Measurements from ENCODE around the gene ADAMTS12. TPM values are rescaled to one million over a fixed set of nuclear protein-coding genes. Genes with fewer than 3 reads are reported as not detected.
"Not testable (repeated sequence)": the region's sequence is repeated elsewhere in the genome, so short reads cannot be mapped to it uniquely, and the experiment has no call there.

Gene ADAMTS12
- total and polyA plus RNA-seq, 5 donors = 0.54 to 1.4 (median 1.0) TPM

DNA sequence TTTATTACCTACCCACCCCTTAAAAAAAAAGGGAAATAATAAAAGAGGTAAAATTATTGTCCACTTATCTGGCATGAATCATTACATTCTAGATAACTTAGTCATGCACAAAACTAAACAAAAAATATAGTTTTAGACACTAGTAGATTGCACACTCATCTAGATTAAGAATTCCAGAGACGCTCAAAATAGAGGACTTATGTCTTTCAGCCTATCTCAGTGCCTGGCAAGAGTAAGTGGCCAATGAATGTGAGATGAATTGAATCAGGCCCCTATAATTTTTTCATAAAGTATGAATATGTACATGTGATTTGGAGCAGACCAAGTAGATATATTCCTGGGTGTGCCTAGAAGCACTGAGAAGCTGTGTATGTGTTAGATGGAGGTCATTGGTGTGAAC is 42.4 kb upstream of the ADAMTS12 start:
- Histone ChIP-seq H3K4me1 (ENCODE audit: control insufficient read depth, insufficient read depth, low read length) (no peaks in the 10 kb centered on the region), H3K27me3 (ENCODE audit: control insufficient read depth, insufficient read depth) (no peaks in the 10 kb centered on the region), H3K9me3 (ENCODE audit: control insufficient read depth, low read length) (no peaks in the 10 kb centered on the region), H3K27ac (ENCODE audit: low read length) (no peak overlapping the region), H3K4me3 (ENCODE audit: low read length) (no peak overlapping the region)
- DNase-seq (no peak), ATAC-seq (no peak)
- WGBS = 81% methylated on average over 1 of the region's 1 CpG
- intact Hi-C loops (cut with DNase I) = loop anchor here in 1 of 4 donors (10.0 kb wide), 2 partner anchors 469 to 499 kb away; no protein-coding TSS in a partner anchor

- Histone ChIP-seq H3K27ac (ENCODE audit: low read length) (no peak overlapping the region), H3K4me1 (ENCODE audit: control insufficient read depth, insufficient read depth, low read length) (no peaks in the 10 kb centered on the region), H3K27me3 (ENCODE audit: control insufficient read depth, insufficient read depth) (no peaks in the 10 kb centered on the region), H3K4me3 (ENCODE audit: low read length) (no peak overlapping the region), H3K9me3 (ENCODE audit: control insufficient read depth, low read length) (no peaks in the 10 kb centered on the region)
- no peak for DNase-seq
- no peak for ATAC-seq
- intact Hi-C loops (cut with DNase I) = loop anchor here in 1 of 4 donors (10.0 kb wide), 2 partner anchors 469 to 499 kb away; no protein-coding TSS in a partner anchor
- WGBS = 88% methylated on average over 3 of the region's 3 CpGs
Measured at GRCh38 chr5:33933723-33934169, 42.0 kb upstream of the ADAMTS12 start.

- 74% methylated on average over 5 of the region's 5 CpGs for WGBS
- Histone ChIP-seq H3K27ac (ENCODE audit: low read length) (no peak overlapping the region), H3K27me3 (ENCODE audit: control insufficient read depth, insufficient read depth) (no peaks in the 10 kb centered on the region), H3K4me1 (ENCODE audit: control insufficient read depth, insufficient read depth, low read length) (no peaks in the 10 kb centered on the region), H3K9me3 (ENCODE audit: control insufficient read depth, low read length) (no peaks in the 10 kb centered on the region), H3K4me3 (ENCODE audit: low read length) (no peak overlapping the region)
- intact Hi-C loops (cut with DNase I) = loop anchor here in 1 of 4 donors (10.0 kb wide), 2 partner anchors 466 to 496 kb away; no protein-coding TSS in a partner anchor
- ATAC-seq (no peak), DNase-seq (no peak)
Measured at GRCh38 chr5:33931136-33931535, 39.3 kb upstream of the ADAMTS12 start.

DNA sequence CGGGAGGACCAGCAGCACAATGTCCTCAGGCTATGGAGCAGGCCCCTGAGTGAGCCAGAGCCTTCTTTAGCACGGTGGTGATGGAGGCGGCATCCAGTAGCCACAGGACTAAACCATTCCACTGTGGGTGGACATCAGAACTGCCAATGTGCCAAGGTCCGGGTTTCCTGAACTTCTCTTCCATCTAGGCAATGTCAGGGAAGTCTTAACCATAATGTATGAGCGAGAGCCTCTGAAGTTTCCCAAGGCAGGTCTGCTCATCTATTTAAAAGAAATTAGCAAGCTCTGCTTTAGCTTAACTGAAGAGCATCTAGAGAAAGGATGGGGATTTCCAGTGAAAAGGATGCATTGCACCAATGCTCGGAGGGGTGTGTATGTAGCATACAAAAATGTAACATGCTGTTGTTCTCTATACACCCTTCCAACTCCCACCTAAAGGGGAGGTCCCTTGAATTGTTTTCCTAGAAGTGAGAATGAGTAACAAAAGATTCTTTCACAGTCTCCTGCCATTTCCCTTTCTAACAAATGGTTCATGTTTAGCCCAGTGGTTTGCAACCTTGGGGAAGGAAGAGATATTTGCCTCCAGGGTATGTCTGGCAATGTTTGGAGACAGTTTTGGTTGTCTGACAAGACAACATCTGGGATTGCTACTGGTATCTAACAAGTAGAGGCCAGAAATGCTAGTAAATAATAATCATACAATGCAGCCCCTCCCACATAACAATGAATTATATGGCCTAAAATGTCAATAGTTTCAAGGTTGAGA is 38.3 kb upstream of the ADAMTS12 start:
- ATAC-seq (no peak), DNase-seq (no peak)
- no peak overlapping the region for H3K4me3 ChIP-seq (ENCODE audit: low read length)
- 84% methylated on average over 6 of the region's 6 CpGs for WGBS
- H3K27me3 ChIP-seq (ENCODE audit: control insufficient read depth, insufficient read depth) = no peaks in the 10 kb centered on the region
- no peaks in the 10 kb centered on the region for H3K9me3 ChIP-seq (ENCODE audit: control insufficient read depth, low read length)
- intact Hi-C loops (cut with DNase I) = loop anchor here in 1 of 4 donors (10.0 kb wide), 2 partner anchors 465 to 495 kb away; no protein-coding TSS in a partner anchor
- no peak overlapping the region for H3K27ac ChIP-seq (ENCODE audit: low read length)
- H3K4me1 ChIP-seq (ENCODE audit: control insufficient read depth, insufficient read depth, low read length) = no peaks in the 10 kb centered on the region

- WGBS = 75% methylated on average over 2 of the region's 2 CpGs
- intact Hi-C loops (cut with DNase I) = no loop called here
- H3K4me1 ChIP-seq (ENCODE audit: control insufficient read depth, insufficient read depth, low read length) = no peaks in the 10 kb centered on the region
Measured at GRCh38 chr5:33928283-33928682, 36.5 kb upstream of the ADAMTS12 start.

GRCh38 chr5:33927685-33928084 is 35.9 kb upstream of the ADAMTS12 start:
- no peak overlapping the region for H3K27ac ChIP-seq (ENCODE audit: low read length)
- ATAC-seq (no peak), DNase-seq (no peak)
- H3K4me3 ChIP-seq (ENCODE audit: low read length) = no peak overlapping the region
- peaks cover 2% of the 10 kb centered on the region for H3K9me3 ChIP-seq (ENCODE audit: control insufficient read depth, low read length)
- intact Hi-C loops (cut with DNase I) = no loop called here
- H3K4me1 ChIP-seq (ENCODE audit: control insufficient read depth, insufficient read depth, low read length) = no peaks in the 10 kb centered on the region
- H3K27me3 ChIP-seq (ENCODE audit: control insufficient read depth, insufficient read depth) = no peaks in the 10 kb centered on the region
- WGBS = 53% methylated on average over 4 of the region's 4 CpGs

More at GRCh38 chr5:33928283-33928682, 36.5 kb upstream of the ADAMTS12 start:
- ATAC-seq (no peak), DNase-seq (no peak)
- no peaks in the 10 kb centered on the region for H3K27me3 ChIP-seq (ENCODE audit: control insufficient read depth, insufficient read depth)
- H3K4me3 ChIP-seq (ENCODE audit: low read length) = no peak overlapping the region
- no peaks in the 10 kb centered on the region for H3K9me3 ChIP-seq (ENCODE audit: control insufficient read depth, low read length)
- no peak overlapping the region for H3K27ac ChIP-seq (ENCODE audit: low read length)

GRCh38 chr5:33925278-33925677 is 33.5 kb upstream of the ADAMTS12 start:
- no peaks in the 10 kb centered on the region for H3K27me3 ChIP-seq (ENCODE audit: control insufficient read depth, insufficient read depth)
- peaks cover 5% of the 10 kb centered on the region for H3K9me3 ChIP-seq (ENCODE audit: control insufficient read depth, low read length)
- DNase-seq (no peak), ATAC-seq (no peak)
- H3K4me1 ChIP-seq (ENCODE audit: control insufficient read depth, insufficient read depth, low read length) = no peaks in the 10 kb centered on the region
- intact Hi-C loops (cut with DNase I) = no loop called here
- no peak overlapping the region for H3K27ac ChIP-seq (ENCODE audit: low read length)
- no peak overlapping the region for H3K4me3 ChIP-seq (ENCODE audit: low read length)

GRCh38 chr5:33921002-33921401 is 29.2 kb upstream of the ADAMTS12 start:
- no peak overlapping the region for H3K4me3 ChIP-seq (ENCODE audit: low read length)
- peaks cover 5% of the 10 kb centered on the region for H3K9me3 ChIP-seq (ENCODE audit: control insufficient read depth, low read length)
- H3K27me3 ChIP-seq (ENCODE audit: control insufficient read depth, insufficient read depth) = no peaks in the 10 kb centered on the region
- intact Hi-C loops (cut with DNase I) = no loop called here
- no peak overlapping the region for H3K27ac ChIP-seq (ENCODE audit: low read length)
- no peak for DNase-seq
- 84% methylated on average over 1 of the region's 1 CpG for WGBS
- H3K4me1 ChIP-seq (ENCODE audit: control insufficient read depth, insufficient read depth, low read length) = no peaks in the 10 kb centered on the region
- ATAC-seq = no peak

- H3K4me3 ChIP-seq (ENCODE audit: low read length); H3K27ac ChIP-seq (ENCODE audit: low read length); intact Hi-C loops (cut with DNase I); DNase-seq; H3K27me3 ChIP-seq (ENCODE audit: control insufficient read depth, insufficient read depth); H3K4me1 ChIP-seq (ENCODE audit: control insufficient read depth, insufficient read depth, low read length); ATAC-seq; H3K9me3 ChIP-seq (ENCODE audit: control insufficient read depth, low read length): not testable (repeated sequence)
- 94% methylated on average over 3 of the region's 3 CpGs for WGBS
Measured at GRCh38 chr5:33914844-33915243, 23.1 kb upstream of the ADAMTS12 start.

GRCh38 chr5:33906248-33906647 is 14.5 kb upstream of the ADAMTS12 start:
- 79% methylated on average over 7 of the region's 7 CpGs for WGBS
- H3K4me3 ChIP-seq (ENCODE audit: low read length); H3K4me1 ChIP-seq (ENCODE audit: control insufficient read depth, insufficient read depth, low read length); H3K9me3 ChIP-seq (ENCODE audit: control insufficient read depth, low read length); DNase-seq; intact Hi-C loops (cut with DNase I); H3K27me3 ChIP-seq (ENCODE audit: control insufficient read depth, insufficient read depth); ATAC-seq; H3K27ac ChIP-seq (ENCODE audit: low read length): not testable (repeated sequence)

GRCh38 chr5:33905381-33905780 is 13.6 kb upstream of the ADAMTS12 start:
- peaks cover 4% of the 10 kb centered on the region for H3K9me3 ChIP-seq (ENCODE audit: control insufficient read depth, low read length)
- H3K27me3 ChIP-seq (ENCODE audit: control insufficient read depth, insufficient read depth) = no peaks in the 10 kb centered on the region
- H3K27ac ChIP-seq (ENCODE audit: low read length) = no peak overlapping the region
- H3K4me3 ChIP-seq (ENCODE audit: low read length) = no peak overlapping the region
- no peaks in the 10 kb centered on the region for H3K4me1 ChIP-seq (ENCODE audit: control insufficient read depth, insufficient read depth, low read length)
- intact Hi-C loops (cut with DNase I) = no loop called here
- 87% methylated on average over 1 of the region's 1 CpG for WGBS
- no peak for ATAC-seq
- no peak for DNase-seq

Measured in right cardiac atrium (tissue), 5 donors.